GM12874 (cell line): Measurements from ENCODE around the gene SLFN12L.

ENCODE experiments used
- TF ChIP-seq, protein P1 (sequence below): IDR thresholded peaks from 2 replicates; pipeline ENCODE4 v1.5.1; 2011; ENCODE audit warnings: low read depth, mild to moderate bottlenecking, control low read depth, low read length, moderate library complexity; ENCODE audit not compliant: insufficient read depth

Gene SLFN12L

DNA sequence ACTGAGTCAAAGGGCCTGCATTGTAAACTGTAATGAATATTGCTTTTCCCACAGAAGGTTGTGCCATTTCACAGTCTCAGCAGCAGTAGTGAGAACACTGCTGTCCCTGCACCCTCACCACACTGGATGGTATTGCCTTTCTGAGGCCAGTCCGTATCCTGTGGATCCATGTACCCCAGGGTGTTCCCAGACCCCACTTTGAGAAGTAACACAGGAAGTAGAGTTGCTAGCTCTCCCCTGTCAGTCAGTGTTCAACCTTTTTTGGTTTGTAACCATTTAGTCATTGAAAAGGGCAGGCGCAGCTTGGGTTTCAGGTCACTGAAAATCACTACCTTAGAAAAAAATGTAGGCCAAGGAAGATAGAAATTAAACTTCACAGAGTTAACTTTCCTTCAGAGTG lies 37.9 kb downstream of the SLFN12L start:
- TF ChIP-seq, protein P1, sequence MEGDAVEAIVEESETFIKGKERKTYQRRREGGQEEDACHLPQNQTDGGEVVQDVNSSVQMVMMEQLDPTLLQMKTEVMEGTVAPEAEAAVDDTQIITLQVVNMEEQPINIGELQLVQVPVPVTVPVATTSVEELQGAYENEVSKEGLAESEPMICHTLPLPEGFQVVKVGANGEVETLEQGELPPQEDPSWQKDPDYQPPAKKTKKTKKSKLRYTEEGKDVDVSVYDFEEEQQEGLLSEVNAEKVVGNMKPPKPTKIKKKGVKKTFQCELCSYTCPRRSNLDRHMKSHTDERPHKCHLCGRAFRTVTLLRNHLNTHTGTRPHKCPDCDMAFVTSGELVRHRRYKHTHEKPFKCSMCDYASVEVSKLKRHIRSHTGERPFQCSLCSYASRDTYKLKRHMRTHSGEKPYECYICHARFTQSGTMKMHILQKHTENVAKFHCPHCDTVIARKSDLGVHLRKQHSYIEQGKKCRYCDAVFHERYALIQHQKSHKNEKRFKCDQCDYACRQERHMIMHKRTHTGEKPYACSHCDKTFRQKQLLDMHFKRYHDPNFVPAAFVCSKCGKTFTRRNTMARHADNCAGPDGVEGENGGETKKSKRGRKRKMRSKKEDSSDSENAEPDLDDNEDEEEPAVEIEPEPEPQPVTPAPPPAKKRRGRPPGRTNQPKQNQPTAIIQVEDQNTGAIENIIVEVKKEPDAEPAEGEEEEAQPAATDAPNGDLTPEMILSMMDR = no peak

DNA sequence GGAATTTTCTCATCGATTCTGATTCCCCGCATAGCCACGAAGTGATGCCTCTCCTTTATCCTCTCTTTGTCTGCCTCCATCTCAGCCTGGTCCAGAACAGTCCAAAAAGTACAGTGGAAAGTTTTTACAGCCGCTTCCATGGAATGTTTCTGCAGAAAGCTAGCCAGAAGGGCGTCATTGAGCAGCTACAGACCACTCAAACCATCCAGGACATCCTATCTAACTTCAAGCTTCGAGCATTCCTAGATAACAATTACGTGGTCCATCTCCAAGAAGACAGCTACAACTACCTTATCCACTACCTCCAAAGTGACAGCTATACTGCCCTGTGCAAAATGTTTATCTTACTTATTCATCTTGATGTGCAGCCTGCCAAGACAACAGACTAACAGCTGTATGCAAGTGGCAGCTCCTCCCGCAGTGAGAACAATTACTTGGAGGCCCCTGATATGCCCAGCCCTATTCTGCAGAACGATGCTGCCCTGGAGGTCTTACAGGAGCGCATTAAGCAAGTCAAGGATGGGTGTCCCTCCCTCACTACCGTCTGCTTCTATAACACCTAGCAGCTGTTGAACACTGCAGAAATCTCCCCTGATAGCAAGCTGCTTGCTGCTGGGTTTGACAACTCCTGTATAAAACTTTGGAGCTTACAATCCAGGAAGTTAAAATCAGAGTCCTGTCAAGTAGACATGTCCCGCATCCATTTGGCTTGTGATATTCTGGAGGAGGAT lies 38.9 kb downstream of the SLFN12L start:
- TF ChIP-seq, protein P1 = no peak

DNA sequence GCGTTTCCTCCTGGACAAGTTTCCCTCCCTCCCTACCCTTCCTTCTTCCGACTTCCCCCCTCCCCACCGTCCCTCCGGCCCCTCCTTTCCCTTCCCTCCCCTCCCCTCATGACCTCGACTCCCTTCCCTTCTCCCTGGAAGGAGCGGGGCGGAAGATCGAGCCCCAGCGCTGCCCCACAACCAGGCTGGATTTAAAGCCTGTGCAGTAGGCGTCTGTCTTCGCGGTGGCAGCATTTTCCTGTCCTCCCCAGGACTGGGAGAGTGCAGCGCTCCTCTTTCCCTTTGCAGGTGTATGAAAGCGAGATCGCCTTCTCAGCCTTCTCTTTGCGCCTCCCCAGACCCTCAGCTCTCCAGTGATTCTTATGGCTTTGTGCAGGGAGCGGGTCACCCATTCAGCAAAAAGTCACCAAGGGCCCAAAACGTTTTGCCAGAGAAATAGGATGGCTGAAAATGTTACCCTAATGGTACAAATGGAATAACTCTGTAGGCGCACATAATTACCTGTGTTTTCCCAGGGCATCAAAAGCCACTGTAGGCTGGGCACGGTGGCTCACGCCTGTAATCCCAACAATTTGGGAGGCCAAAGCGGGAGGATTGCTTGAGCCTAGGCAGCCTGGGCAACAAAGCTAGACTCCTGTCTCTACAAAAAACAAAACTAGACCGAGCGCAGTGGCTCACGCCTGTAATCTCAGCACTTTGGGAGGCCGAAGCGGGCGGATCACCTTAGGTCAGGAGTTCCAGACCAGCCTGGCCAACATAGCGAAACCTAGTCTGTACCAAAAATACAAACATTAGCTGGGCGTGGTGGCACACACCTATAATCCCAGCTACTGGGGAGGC lies 40.8 kb downstream of the SLFN12L start:
- TF ChIP-seq, protein P1 = no peak

DNA sequence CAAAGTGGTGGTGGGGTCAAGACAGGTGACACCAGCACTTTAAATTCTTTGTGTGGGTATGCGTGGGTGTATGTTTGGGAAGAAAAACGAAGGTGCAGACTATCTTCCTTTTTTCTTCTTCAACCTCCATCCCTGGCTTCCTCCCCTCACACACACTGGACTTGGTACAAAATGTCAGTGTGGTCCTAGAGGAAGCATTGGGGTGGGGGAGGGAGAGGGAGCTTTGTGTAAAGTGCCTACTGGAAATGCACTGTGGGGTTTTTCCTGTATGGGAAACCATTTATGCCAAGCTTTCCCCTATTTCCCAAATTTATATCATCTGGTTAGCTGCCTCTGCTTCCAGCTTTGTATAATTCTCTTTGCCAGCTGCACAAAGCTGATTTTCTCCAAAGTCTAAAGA lies 44.4 kb downstream of the SLFN12L start:
- TF ChIP-seq, protein P1 = no peak

DNA sequence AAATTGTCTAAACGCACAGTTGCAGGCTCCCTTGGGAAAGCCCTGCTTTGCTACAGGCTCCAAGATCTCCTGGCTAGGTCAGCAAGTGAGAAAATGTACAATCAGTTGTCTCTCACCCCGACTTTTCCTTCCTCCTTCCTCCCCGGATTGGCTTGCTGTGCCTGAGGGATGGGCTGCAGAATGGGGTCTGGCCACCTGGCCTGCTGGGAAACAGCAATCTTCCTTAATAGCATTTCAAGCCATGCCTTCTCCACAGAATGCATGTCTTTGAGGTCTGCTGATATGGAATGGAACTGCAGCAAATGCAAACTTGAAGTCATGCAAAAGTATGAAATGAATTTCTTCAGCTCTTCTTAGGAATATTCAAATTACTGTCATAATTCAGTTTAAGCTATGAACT lies 46.1 kb downstream of the SLFN12L start:
- TF ChIP-seq, protein P1 = no peak

DNA sequence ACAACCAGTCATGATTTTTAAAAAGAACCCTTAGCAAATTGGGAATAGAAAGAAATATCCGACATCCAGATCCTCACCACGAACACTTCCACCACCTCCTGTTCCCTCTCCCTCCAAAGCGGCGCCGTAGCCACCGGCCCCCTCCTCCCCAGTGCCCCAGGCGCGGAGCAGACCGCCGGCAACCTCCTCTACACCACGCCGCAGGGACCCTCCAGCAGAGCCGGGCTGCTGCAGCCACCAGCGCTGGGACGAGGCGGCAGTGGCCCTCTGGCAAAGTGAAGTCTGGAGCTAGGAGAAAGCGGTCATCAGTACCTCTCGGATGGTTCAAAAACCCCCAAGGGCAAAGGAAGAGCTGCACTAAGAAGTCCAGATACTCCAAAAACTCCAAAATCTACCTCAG lies 47.5 kb downstream of the SLFN12L start:
- TF ChIP-seq, protein P1 = no peak

DNA sequence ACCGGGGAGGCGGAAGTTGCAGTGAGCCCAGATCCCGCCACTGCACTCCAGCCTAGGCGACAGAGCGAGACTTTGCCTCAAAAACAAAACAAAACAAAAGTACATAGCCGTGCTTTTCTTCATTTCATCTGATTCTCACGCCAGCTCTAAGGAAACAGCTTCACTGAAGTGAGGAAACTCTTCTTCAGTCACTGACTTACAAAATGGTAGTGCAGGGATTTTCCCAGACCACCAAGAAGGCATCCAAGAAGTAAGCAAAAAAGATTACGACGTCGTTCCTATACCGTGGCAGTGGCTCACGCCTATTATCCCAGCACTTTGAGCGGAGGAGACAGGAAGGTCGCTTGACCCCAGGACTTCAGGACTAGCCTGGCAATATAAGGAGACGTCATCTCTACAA lies 48.5 kb downstream of the SLFN12L start:
- TF ChIP-seq, protein P1 = no peak
